ENCODE data around the gene SEMA3D. TPM values are rescaled to one million over a fixed set of nuclear protein-coding genes. Genes with fewer than 3 reads are reported as not detected.

SEMA3D gene
- total and polyA plus RNA-seq, 2 donors (not counting 3 experiments of a cell fraction or from before 2014, with no cell fraction given): 9.9 to 10.3 TPM

DNA sequence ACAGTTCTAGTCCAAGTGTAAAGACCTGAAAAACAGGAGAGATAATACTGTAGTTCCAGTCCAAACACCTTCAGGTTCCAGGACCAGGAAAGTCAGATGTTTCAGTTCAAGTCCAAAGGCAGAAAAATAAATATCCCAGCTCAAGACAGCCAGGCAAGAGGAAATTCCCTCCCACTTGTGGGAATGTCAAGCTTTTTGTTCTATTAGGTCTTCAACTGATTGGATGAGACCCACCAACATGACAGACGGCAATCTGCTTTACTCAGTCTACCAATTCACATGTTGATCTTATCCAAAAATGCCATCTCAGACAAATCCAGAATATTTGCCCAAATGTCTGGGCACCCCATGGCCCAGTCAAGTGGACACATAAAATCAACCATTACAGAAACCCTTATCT lies 33.1 kb downstream of the SEMA3D start:
- no peak overlapping the region for H3K9ac ChIP-seq (replicated peaks; ENCODE audit: extremely low read depth, insufficient read depth, low read length)
- BruUV-seq (replicated peaks): no TSS peak
- no peak overlapping the region for H3K4me2 ChIP-seq (ENCODE audit: insufficient read depth, low read length)
- POLR2A ChIA-PET: no interaction called here
- H3K27me3 ChIP-seq (ENCODE audit: control insufficient read depth in 2 of 2, insufficient read depth in 2 of 2, low read length in 2 of 2): no peaks in the 10 kb centered on the region
- no peaks in the 10 kb centered on the region for H3K9me1 ChIP-seq (replicated peaks; ENCODE audit: control insufficient read depth, extremely low read depth, insufficient read depth, low read length)
- no peak overlapping the region for H2AFZ ChIP-seq (ENCODE audit: low read depth, low read length)
- no peaks in the 10 kb centered on the region for H3K9me3 ChIP-seq (replicated peaks; ENCODE audit: control insufficient read depth, insufficient read depth, low read length)
- no peaks in the 10 kb centered on the region for H3K4me1 ChIP-seq (ENCODE audit: control insufficient read depth, extremely low read depth, insufficient read depth, low read length)
- intact Hi-C loops (cut with micrococcal nuclease) (no loop called here), dilution Hi-C loops (cut with MboI; ENCODE audit: extremely low pct_ligation_motif_present, low sequenced_read_pairs) (no loop called here)
- H3K36me3 ChIP-seq (ENCODE audit: control insufficient read depth in 2 of 2, extremely low read depth in 1 of 2, insufficient read depth in 2 of 2, low read length in 2 of 2): no peaks in the 10 kb centered on the region
- no peak for TF ChIP-seq GATA2 (IDR thresholded peaks at IDR 0.05; ENCODE audit: insufficient read depth, insufficient read length, low read depth, low read length)
- no peak for TF ChIP-seq EZH2 (IDR thresholded peaks at IDR 0.05; ENCODE audit: borderline replicate concordance, low read depth, low read length, severe bottlenecking)
- no peak for TF ChIP-seq MYC (IDR thresholded peaks at IDR 0.05; ENCODE audit: low read depth, low read length)
- TF ChIP-seq, protein P1, sequence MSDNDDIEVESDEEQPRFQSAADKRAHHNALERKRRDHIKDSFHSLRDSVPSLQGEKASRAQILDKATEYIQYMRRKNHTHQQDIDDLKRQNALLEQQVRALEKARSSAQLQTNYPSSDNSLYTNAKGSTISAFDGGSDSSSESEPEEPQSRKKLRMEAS (IDR thresholded peaks at IDR 0.05; ENCODE audit: insufficient read depth, insufficient read length): no peak
- no peak for TF ChIP-seq JUN (IDR thresholded peaks at IDR 0.05; ENCODE audit: borderline replicate concordance, insufficient read depth, insufficient read length, low read depth)
- TF ChIP-seq, protein P2, sequence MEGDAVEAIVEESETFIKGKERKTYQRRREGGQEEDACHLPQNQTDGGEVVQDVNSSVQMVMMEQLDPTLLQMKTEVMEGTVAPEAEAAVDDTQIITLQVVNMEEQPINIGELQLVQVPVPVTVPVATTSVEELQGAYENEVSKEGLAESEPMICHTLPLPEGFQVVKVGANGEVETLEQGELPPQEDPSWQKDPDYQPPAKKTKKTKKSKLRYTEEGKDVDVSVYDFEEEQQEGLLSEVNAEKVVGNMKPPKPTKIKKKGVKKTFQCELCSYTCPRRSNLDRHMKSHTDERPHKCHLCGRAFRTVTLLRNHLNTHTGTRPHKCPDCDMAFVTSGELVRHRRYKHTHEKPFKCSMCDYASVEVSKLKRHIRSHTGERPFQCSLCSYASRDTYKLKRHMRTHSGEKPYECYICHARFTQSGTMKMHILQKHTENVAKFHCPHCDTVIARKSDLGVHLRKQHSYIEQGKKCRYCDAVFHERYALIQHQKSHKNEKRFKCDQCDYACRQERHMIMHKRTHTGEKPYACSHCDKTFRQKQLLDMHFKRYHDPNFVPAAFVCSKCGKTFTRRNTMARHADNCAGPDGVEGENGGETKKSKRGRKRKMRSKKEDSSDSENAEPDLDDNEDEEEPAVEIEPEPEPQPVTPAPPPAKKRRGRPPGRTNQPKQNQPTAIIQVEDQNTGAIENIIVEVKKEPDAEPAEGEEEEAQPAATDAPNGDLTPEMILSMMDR (IDR thresholded peaks at IDR 0.05; ENCODE audit: extremely low read depth in 1 of 2, insufficient read depth in 1 of 2, low read depth in 1 of 2, low read length in 2 of 2): no peak
- no peak for TF ChIP-seq POLR2A (IDR thresholded peaks at IDR 0.05; ENCODE audit: low read depth, low read length)
- no peak for TF ChIP-seq FOS (IDR thresholded peaks at IDR 0.05; ENCODE audit: borderline replicate concordance, insufficient read depth, low read length)
- no peak for TF ChIP-seq POLR2AphosphoS5 (IDR thresholded peaks at IDR 0.05; ENCODE audit: insufficient read depth, low read depth, low read length)
- H3K79me2 ChIP-seq (ENCODE audit: control insufficient read depth, insufficient read depth, low read length): no peaks in the 10 kb centered on the region
- CTCF ChIA-PET: no interaction called here
- H4K20me1 ChIP-seq (replicated peaks; ENCODE audit: control insufficient read depth, extremely low read depth, insufficient read depth, low read length): no peaks in the 10 kb centered on the region
- H3K27ac ChIP-seq (ENCODE audit: insufficient read depth, low read depth, low read length): no peak overlapping the region
- DNase-seq (ENCODE audit: low read depth, low spot score) (no peak), FAIRE-seq (no peak)
- no peak overlapping the region for H3K4me3 ChIP-seq (replicated peaks in 1 of 3; ENCODE audit: insufficient read depth in 1 of 3, low read depth in 1 of 3, low read length in 3 of 3)

Data from endothelial cell of umbilical vein (primary cell).